BJ (cell line): ENCODE measurements around the gene ZFAND3. TPM values are rescaled to one million over a fixed set of nuclear protein-coding genes. Genes with fewer than 3 reads are reported as not detected.

Experiments
- CTCF ChIA-PET: fragments of 350-600 bp; formaldehyde crosslinking; extraction: SDS; loops from one replicate; lab custom pipeline; 2021; ENCODE audit warnings: antibody characterized with exemption, inconsistent platforms; lab: Yijun Ruan, JAX
- POLR2A ChIA-PET: fragments of 300-600 bp; sonication (Branson Sonifier 250); formaldehyde crosslinking; extraction: SDS; loops from one replicate; lab custom pipeline; 2021; ENCODE audit warnings: antibody characterized with exemption; lab: Charles Lee
- DNase-seq: peaks from one replicate; pipeline ENCODE4 v3.0.0-alpha.2; 2011; ENCODE audit warnings: low read depth
- H3K27me3 ChIP-seq: 2 replicates; pipeline ENCODE4 v1.6.0; 2011; ENCODE audit warnings: low read length; ENCODE audit not compliant: control insufficient read depth, insufficient read depth
- H3K36me3 ChIP-seq: 2 replicates; pipeline ENCODE4 v1.5.1; 2011; ENCODE audit warnings: low read length; ENCODE audit not compliant: control insufficient read depth, insufficient read depth
- H3K4me3 ChIP-seq: 2 replicates; pipeline ENCODE4 v1.5.1; 2011; ENCODE audit warnings: low read depth, mild to moderate bottlenecking, control low read depth, low read length
- CTCF ChIP-seq: IDR thresholded peaks from 2 replicates; pipeline ENCODE4 v1.5.1; 2011; ENCODE audit warnings: low read depth, mild to moderate bottlenecking, control low read depth, inconsistent platforms, low read length, moderate library complexity; ENCODE audit not compliant: insufficient read depth
- polyA plus RNA-seq: library from polyadenylated mRNA; depleted of rRNA; stranded (reverse); fragments of >200 nt; gene quantifications from 2 replicates; pipeline ENCODE4 v1.2.3, GENCODE V29; 2011

ZFAND3 gene
- polyA plus RNA-seq, 1 experiment, result 15.5 TPM

DNA sequence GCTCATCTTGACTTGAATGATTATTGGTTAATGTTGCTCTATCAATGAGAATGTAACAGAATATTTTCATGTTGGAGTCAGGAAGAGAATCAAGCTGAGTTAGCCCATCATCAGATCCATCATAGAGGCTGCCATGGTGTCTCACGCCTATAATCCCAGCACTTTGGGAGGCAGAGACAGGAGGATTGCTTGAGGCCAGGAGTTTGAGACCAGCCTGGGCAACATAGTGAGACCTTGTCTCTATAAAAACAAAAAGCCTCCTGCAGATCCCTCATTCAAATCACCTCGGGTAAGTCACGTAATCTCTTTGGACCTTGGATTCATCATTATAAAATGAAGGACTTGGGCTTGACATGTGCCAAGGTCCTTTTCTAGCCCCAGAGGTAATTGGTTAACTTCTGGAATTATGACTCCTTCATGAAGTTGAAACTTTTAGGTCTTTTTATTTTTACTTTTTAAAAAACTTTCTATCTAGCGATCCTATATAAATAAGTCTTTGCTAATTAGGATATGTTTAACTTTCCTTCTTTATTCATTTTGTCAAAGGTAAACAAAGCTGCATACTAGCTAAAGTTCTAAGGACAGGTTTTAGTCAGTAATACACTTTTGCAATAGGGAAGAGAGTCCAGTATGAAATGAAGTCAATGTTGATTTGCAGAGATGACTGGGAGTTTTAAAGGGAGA is 110.9 kb downstream of the ZFAND3 start:
- no peak for DNase-seq
- H3K36me3 ChIP-seq, result no peaks in the 10 kb centered on the region
- CTCF ChIA-PET, result interaction anchor here (1.1 kb wide), 1 partner anchor 15 kb away, joined by 3 read pairs; no protein-coding TSS in a partner anchor
- H3K27me3 ChIP-seq, result no peaks in the 10 kb centered on the region
- TF ChIP-seq CTCF, result no peak
- POLR2A ChIA-PET, result interaction anchor here (0.6 kb wide), 1 partner anchor 10 kb away, joined by 4 read pairs; no protein-coding TSS in a partner anchor
- no peak overlapping the region for H3K4me3 ChIP-seq

- no peaks in the 10 kb centered on the region for H3K36me3 ChIP-seq
- no peak for TF ChIP-seq CTCF
- POLR2A ChIA-PET, result no interaction called here
- CTCF ChIA-PET, result interaction anchor here (0.7 kb wide), 1 partner anchor 12 kb away, joined by 3 read pairs; no protein-coding TSS in a partner anchor
- H3K4me3 ChIP-seq, result no peak overlapping the region
- no peak for DNase-seq
- H3K27me3 ChIP-seq, result no peaks in the 10 kb centered on the region
Measured at GRCh38 chr6:37931066-37931465, 111.5 kb downstream of the ZFAND3 start.

GRCh38 chr6:37934276-37934675 is 114.7 kb downstream of the ZFAND3 start:
- CTCF ChIA-PET, result no interaction called here
- H3K4me3 ChIP-seq, result no peak overlapping the region
- DNase-seq, result no peak
- TF ChIP-seq CTCF, result no peak
- no peaks in the 10 kb centered on the region for H3K27me3 ChIP-seq
- POLR2A ChIA-PET, result no interaction called here
- no peaks in the 10 kb centered on the region for H3K36me3 ChIP-seq

GRCh38 chr6:37936150-37936549 is 116.6 kb downstream of the ZFAND3 start:
- ChIA-PET POLR2A (no interaction called here), CTCF (interaction anchor here (0.7 to 1.2 kb wide), 3 partner anchors 13 to 76 kb away, joined by 3 read pairs; no protein-coding TSS in a partner anchor)
- no peak overlapping the region for H3K4me3 ChIP-seq
- H3K27me3 ChIP-seq, result no peaks in the 10 kb centered on the region
- no peak for TF ChIP-seq CTCF
- no peaks in the 10 kb centered on the region for H3K36me3 ChIP-seq
- DNase-seq, result no peak

DNA sequence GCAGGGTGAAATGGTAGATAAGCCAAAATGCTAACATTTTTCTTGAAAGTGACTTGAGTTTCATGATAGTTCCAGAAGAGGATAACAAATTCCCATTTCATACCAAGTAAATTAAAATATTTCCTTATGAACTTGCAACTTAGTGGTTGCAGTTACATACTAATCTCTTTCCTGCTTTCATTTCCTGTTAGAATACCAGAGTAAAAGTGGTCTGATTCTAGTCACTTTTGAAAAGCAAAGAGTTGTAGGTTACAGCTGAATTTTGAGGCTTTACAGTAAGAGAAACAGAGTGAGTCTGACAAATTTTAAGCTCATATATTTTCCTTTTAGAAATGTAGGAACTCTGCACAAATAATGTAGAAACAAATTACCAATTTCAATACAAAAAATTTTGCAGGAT is 117.4 kb downstream of the ZFAND3 start:
- Histone ChIP-seq H3K27me3 (no peaks in the 10 kb centered on the region), H3K36me3 (no peaks in the 10 kb centered on the region), H3K4me3 (no peak overlapping the region)
- CTCF ChIA-PET, result interaction anchor here (0.7 to 1.2 kb wide), 2 partner anchors 14 to 54 kb away, joined by 3 read pairs; no protein-coding TSS in a partner anchor
- POLR2A ChIA-PET, result no interaction called here
- no peak for DNase-seq
- TF ChIP-seq CTCF, result no peak
